GM18858 (cell line): ENCODE data around the gene SLC23A2.
"Not testable (repeated sequence)": the region's sequence is repeated elsewhere in the genome, so short reads cannot be mapped to it uniquely, and the experiment has no call there.

ENCODE experiments used
- ATAC-seq: cut with Tn5 transposase; IDR thresholded peaks from one replicate; pipeline ENCODE4 v1.9.1; 2021; ENCODE audit not compliant: unreplicated experiment

Gene SLC23A2

DNA sequence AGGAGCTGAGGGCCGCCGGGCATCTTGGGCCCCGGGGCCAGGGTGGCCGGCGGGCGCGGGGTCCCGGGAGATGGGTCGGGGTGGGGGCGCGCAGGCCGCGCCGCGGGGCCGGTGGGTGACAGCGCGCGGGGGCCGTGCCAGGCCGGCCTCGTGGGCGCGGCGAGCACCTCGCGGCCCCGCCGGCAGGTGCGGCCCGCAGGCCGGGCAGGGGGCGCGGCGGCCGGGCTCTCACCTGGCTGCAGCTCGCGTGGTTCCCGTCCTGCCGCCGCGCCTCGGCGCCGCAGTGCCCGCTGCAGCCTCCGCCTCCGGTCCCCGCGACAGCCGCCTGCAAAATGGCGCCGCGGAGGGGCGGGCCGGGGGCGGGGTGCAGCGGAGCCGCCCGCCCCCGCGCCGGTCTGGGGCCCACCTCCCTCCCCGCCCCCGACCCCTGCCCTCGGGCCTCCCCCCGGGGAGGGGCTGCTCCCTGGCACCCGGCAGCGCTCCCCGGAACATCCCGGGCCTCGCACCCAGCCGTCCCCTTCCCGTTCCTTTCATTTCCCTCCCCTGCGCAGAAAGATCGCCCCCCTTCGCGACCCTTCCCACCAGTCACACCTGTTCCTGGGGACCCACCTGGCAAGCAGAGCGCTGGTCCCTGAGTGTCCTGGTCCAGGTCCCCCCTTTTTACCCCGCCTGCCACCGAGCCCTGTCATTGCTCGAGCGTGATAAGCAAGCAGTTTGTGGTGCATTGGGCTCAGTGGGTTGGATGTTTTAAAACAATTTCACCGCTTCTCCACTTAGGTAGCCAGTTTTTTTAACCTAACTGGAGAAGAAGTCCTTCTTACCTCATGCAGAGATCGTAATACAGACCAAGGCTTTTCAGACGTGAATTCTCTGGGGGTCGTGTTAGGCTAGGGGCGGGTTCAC lies at the start of gene SLC23A2:
SLC23A2 (minus strand) TSS at position 337 of the 903 bp plus-strand sequence. CDS start 68,948 bp downstream, outside the sequence.
- no peak for ATAC-seq

DNA sequence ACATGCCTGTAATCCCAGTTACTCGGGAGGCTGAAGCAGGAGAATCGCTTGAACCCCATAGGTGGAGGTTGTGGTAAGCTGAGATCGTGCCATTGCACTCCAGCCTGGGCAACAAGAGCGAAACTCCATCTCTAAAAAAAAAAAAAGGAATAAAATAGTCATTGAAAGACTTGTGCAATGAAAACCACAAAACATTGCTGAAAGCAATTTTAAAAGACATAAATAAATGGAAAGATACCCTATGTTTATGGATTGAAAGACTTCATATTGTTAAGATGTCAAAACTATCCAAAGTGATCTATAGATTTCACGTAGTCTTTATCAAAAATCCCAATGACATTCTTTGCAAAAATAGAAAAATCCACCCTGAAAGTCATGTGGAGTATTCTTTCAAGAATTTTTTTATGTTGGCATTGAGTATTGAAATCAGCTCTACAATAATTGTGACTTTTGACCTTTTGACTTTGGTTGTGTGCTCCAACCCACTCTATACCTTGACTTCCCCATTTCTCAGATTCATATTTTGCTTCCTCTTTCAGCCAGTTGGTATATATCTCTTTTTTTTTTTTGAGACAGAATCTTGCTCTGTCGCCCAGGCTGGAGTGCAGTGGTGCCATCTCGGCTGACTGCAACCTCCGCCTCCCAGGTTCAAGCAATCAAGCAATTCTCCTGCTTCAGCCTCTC lies 45.5 kb upstream of the SLC23A2 start:
- no peak for ATAC-seq

DNA sequence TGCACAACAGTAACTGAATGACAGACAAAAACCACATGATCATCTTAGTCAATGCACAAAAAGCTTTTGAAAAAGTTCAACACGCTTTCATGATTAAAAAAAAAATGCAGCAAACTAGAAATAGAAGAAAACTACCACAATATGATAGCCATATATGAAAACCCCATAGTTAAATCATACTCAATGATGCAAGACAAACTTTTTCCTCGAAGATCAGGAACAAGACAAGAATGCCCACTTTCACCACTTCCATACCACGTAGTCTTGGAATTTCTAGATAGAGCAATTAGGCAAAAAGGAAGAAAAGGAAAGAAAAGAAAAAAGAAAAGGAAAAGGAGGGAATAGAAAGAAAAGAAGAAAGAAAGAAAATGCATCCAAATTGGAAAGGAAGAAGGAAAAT lies 44.6 kb upstream of the SLC23A2 start:
- ATAC-seq: no peak

DNA sequence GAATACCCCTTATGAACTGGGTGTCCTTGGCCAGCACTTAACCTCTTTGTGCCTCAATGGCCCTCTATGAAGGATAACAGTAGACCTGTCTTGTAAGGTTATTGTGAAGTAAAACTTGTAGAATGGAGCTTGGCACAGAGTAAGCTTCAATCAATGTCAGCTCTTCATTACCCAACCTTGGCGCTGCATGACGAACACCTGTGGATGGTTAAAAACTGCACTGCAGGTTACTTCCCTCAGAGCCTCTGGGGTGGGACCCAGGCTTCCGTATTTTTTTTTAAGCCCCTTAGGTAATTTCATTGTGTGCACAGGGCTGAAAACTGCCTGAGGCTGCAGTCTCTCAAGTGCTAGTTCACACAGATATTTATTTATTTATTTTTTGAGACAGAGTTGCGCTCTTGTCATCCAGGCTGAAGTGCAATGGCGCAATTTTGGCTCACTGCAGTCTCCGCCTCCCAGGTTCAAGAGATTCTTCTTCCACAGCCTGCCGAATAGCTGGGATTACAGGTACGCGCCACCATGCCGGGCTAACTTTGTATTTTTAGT lies 42.8 kb upstream of the SLC23A2 start:
- ATAC-seq: no peak

DNA sequence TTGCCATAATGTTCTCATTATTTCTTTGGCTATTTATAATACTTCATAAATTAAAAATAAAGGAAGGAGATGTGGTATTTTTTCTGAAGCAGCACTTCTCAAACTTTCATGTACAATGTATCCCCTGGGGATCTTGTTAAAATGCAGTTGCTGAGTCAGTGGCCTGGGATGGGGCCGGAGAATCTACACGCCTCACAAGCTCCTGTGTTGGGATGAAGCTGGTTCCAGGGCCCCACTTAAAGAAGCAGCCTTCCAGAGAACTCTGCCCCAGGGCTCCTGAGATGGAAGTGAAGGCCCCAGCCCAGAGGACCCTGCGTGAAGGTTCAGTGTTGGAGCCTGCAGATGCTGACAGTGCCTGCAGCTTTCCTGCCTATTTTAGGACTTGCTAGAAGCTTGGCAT lies 40.1 kb upstream of the SLC23A2 start:
- no peak for ATAC-seq

DNA sequence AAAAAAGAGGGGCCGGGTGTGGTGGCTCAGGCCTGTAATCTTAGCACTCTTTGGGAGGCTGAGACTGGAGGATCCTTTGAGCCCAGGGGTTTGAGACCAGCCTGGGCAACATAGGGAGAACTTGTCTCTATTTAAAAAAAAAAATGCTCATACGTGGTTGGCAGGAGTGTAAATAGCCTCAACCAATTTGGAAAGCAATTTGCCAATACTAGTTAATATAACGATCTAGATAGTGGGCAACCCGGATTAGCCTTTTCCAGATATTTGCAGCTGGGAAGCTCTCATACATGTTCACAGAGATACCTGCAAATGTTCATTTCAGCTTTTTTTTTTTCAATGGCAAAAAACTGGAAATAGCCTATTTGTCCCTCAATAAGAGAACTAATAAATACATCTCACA lies 39.0 kb upstream of the SLC23A2 start:
- ATAC-seq: no peak

DNA sequence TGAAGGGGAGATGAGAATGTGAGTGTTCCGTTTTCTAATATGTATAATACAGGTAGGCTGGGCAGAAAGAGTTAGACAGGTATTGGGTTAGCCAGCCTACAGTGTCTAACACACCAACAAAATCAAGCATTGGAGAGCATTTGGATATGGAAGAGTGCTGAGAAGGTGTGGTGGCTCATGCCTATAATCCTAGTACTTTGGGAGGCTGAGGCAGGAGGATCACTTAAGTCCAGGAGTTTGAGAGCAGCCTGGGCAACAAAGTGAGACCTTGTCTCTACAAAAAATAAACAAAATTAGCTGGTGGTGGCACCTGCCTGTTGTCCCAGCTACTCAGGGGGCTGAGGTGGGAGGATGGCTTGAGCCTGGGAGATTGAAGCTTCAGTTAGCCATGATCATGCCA lies 38.6 kb upstream of the SLC23A2 start:
- ATAC-seq: no peak

DNA sequence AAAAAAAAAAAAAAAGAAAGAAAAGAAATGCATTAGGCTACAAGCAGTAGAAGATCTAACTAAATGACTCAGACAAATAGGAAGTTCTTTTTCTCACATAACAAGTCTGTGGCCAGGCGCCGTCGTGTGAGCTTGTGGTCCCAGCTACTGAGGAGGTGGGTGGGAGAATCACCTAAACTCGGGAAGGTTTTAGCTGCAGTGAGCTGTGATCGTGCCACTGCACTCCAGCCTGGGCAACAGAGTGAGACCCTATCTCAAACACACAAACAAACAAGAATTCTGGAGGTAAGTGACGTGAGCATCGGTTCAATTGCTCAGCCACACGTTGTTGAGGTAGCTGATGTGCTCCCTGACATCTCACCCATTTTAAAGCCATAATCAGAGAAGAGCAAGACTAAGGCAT lies 37.9 kb upstream of the SLC23A2 start:
- no peak for ATAC-seq

DNA sequence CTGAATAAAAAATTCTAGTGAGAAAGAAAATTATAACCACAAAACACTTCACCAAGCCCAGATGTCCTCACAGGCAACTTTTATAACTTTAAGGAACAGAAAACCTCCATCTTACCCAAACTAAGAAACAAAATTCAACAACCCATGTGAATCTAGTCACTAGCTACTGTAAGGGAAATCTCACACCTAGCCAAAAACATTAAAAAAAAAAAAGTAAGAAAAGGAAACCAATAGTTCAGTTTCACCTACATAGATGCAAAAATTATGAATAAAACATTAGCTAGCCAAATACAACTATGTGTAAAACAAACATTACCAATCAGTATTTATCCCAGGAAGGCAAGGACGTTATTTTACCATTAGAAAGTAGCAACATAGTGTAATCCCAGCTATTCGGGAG lies 35.5 kb upstream of the SLC23A2 start:
- no peak for ATAC-seq

DNA sequence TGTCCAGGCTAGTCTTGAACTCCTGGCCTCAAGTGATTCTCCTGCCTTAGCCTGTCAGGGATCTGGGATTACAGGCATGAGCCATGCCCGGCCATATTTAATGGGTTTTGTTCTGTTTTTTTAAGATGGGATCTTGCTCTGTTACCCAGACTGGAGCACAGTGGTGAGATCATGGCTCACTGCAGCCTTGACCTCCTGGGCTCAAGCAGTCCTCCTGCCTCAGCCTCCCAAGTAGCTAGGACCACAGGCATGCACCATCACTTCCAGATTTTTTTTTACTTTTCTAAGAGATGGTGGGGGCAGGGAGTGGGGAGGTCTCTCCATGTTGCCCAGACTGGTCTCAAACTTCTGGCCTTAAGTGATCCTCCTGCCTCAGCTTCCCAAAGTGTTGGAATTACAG lies 34.2 kb upstream of the SLC23A2 start:
- ATAC-seq: not testable (repeated sequence)

DNA sequence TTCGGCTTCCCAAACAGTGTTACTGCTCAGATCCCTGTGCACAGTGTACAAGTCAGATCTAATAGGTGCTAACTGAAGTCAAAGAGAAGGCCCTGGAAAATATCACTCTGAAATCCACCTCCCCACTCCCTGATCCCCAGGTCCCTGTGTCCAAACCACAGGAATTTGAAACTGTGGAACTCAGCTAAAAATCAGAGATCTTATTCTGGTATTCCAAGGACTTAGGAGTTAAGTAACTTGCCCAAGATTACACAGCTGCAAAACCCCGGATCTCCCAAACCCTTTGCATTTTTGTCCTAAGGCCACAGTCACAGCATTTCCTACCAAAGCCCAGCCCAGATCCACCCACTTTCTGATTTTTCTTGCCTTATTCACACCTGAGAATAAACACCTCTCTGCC lies 32.3 kb upstream of the SLC23A2 start:
- ATAC-seq: no peak

DNA sequence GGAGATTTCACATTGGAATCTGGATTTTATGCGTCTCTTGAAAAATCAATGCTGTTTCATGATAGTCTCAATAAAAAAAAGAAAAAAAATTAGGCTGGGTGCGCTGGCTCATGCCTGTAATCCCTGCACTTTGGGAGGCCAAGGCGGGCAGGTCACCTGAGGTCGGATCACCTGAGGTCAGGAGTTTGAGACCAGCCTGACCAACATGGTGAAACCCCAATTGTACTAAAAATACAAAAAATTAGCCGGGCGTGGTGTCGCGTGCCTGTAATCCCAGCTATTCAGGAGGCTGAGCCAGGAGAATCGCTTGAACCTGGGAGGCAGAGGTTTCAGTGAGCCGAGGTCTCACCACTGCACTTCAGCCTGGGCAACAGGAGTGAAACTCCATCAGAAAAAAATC lies 30.4 kb upstream of the SLC23A2 start:
- ATAC-seq: not testable (repeated sequence)

DNA sequence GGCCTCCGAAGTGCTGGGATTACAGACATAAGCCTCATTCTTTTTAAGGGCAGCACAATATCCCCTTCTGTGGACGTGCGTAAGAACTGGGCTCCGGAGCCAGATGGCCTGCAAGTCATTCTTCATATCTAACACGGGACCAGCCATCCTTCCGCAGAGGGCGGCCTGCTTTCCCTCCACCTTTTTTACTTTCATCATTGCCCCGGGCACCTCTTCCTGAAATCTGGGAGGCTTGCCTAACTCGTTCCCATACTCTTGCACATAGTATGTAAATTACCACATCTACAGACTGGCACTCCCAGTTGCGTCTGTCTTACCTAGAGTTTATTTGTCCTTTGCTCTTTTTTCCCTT lies 29.9 kb upstream of the SLC23A2 start:
- no peak for ATAC-seq

DNA sequence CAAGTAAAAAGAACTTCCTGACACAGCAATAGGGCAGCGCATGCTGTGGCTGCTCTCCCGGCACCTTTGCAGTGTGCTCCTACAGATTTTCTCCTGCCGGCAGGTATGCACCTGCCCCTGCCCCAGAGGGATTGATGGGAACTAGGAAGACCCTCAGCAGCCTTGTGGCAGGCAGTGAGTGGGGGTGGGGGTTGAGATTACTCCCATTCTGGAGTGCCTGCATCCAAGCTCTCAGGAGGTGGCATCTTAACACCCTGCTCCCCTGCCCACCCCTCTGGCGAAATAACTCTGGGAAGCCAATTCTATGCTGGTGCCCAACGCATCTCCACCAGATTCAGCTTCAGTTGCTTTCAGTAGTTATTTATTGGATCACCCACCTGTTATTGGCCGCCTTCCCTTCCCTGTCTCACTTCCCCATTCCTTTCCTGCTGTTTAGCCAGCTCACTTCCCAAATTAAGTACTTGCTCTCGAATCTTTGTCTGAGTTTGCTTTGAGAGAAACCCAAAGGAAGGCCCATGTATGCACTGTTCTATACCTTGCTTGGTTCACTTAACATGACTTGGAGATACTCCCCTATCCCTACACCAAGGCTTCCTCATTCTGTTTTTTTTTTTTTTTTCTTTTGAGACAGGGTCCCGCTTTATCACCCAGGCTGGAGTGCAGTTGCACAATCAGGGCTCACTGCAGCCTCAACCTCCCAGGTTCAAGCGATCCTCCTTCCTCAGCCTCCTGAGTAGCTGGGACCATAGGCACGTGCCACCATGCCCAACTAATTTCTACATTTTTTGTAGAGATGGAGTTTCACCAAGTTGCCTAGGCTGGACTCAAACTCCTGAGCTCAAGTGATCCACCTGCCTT lies 29.3 kb upstream of the SLC23A2 start:
- no peak for ATAC-seq

DNA sequence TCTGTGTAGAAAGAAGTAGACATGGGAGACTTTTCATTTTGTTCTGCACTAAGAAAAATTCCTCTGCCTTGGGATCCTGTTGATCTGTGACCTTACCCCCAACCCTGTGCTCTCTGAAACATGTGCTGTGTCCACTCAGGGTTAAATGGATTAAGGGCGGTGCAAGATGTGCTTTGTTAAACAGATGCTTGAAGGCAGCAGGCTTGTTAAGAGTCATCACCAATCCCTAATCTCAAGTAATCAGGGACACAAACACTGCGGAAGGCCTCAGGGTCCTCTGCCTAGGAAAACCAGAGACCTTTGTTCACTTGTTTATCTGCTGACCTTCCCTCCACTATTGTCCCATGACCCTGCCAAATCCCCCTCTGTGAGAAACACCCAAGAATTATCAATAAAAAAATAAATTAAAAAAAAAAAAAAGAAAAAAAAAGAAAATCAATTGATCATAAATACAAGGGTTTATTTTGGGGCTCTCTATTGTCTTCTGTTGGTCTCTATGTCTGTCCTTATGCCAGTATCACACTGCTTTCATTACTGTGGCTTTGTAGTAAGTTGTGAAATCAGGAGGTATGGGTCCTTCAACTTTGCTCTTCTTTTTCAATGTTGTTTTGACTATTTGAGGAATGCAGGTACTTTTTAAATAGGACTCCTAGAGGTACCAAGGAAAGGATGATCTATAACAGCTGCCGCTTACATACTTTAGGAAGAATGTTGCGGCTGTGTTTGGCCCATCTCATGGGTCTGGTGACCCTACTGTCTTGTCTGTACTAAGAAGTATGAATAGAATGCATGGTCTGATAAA lies 27.1 kb upstream of the SLC23A2 start:
- not testable (repeated sequence) for ATAC-seq

DNA sequence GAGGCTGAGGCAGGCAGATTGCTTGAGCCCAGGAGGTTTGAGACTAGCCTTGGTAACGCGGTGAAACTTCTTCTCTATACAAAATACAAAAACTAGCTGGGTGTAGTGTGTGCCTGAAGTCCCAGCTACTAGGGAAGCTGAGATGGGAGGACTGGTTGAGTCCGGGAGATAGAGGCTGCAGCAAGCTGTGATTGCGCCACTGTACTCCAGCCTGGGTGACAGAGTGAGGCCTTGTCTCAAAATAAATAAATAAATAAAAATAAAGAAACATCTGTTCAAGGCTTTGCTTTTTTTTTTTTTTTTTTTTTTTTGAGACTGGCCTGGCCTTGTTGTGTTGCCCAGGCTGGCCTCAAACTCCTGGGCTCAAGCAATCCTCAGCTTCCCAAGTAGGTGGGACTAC lies 23.7 kb upstream of the SLC23A2 start:
- no peak for ATAC-seq

DNA sequence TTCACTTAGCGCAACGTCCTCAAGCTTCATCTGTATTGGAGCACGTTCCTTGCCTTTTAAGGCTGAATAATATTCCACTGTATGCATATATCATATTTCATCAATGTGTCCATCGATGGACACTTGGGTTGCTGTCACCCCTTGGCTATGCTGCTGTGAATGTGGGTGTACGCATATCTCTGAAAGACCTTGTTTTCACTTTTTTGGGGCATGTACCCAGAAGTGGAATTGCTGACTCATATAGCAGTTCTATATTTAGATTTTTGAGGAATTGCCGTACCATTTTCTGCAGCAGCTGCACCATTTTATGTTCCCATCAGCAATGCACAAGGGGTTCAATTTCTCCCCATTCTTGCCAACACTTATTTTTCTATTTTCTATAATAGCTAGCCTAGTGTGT lies 22.8 kb upstream of the SLC23A2 start:
- ATAC-seq: no peak

DNA sequence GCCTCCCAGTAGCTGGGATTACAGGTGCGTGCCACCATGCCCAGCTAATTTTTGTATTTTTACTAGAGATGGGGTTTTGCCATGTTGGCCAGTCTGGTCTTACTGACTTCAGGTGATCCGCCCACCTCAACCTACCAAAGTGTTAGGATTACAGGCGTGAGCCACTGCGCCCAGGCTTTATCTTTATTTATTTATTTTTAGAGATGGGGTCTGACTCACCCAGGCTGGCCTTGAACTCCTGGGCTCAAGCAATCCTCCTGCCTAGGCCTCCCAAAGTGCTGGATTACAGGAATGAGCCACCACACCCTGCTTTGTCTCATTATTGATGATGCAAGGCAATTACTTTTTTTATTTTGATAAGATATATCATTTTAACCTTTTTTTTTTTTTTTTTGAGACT lies 21.9 kb upstream of the SLC23A2 start:
- not testable (repeated sequence) for ATAC-seq

DNA sequence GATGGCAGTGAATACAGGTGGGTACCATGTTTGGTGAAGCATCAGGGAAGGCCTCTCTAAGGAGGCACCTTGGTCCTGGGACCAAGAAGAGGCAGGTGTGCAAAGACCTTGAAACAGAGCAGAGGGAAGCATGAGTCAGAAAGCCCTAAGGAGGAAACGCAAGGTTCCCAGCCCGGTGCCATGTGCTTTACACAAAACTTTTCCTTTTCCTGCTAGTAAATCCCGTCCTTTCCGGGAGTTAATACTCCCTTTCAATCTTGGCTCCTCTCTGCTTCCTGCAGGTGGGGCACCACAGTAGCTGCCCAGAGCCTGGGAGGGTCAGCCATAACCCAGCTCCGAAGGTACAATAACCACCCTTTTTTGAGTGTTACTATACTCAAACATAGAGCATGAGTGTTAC lies 19.4 kb upstream of the SLC23A2 start:
- no peak for ATAC-seq

DNA sequence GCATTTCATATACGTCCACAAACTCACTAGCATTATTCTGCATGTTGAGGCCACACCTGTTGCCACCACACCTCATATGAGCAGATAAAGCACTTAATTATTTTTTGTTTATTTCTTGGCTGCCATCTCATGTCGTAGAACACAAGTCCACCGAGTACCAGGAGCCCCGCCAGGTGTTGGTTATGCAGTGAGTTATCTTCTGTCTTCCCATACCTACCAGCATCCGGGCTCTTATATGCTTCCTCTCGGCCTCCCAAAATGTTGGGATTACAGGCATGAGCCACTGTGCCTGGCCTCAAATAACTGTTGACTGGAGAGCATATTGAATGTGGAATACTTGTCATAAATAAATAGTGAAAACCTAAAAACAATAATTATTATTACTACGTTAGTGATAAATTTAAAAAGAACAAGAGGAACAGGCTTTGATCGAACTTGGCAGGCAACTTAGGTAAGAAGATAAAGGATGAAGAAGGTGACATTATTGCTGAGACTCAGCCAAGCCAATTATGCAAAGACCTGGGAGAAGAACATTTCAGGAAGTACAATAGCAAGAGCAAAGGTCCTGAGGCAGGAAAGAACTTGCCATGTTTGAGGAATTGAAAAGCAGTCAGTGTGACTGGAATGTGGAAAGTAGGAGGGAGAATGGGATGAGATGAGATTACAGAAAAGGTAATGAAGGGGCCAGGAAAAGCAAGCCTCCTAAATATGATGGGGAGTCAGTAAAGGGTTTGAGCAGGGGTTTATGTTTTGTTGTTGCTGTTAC lies 12.6 kb upstream of the SLC23A2 start:
- ATAC-seq: no peak
